Measurements from ENCODE around the gene NOSTRIN. TPM values are rescaled to one million over a fixed set of nuclear protein-coding genes. Genes with fewer than 3 reads are reported as not detected.

Gene NOSTRIN
- total RNA-seq, 5 donors from 2014 or later (not counting 1 experiment from before 2014, with no cell fraction given), result 0.13 to 0.82 (median 0.45) TPM; not detected in 1

GRCh38 chr2:168904358-168904757, 101.9 kb downstream of the NOSTRIN start:
- H3K27me3 Mint-ChIP-seq, result peaks cover 13% of the 10 kb centered on the region in 2 donors
- no peaks in the 10 kb centered on the region for H3K9me3 ChIP-seq
- DNase-seq (no peak), ATAC-seq (replicated peaks in 1 of 4) (no peak)
- H3K36me3 Mint-ChIP-seq, result no peaks in the 10 kb centered on the region
- no peak overlapping the region for H3K27ac Mint-ChIP-seq
- no peaks in the 10 kb centered on the region for H3K4me1 Mint-ChIP-seq
- H3K27ac ChIP-seq (ENCODE audit: low read length), result no peak overlapping the region
- H3K4me3 Mint-ChIP-seq, result no peak overlapping the region
- H3K4me1 ChIP-seq (ENCODE audit: control insufficient read depth in 1 of 2, extremely low read depth in 1 of 2, insufficient read depth in 2 of 2, low read length in 2 of 2), result no peaks in the 10 kb centered on the region
- H3K9me3 Mint-ChIP-seq, result no peaks in the 10 kb centered on the region
- WGBS (ENCODE audit: insufficient coverage), result 94% methylated on average over 2 of the region's 3 CpGs
- H3K36me3 ChIP-seq (ENCODE audit: control insufficient read depth in 2 of 2, extremely low read depth in 1 of 2, insufficient read depth in 1 of 2, low read length in 1 of 2), result no peaks in the 10 kb centered on the region
- H3K27me3 ChIP-seq (replicated peaks in 1 of 2; ENCODE audit: control insufficient read depth in 2 of 2, extremely low read depth in 1 of 2, insufficient read depth in 2 of 2, low read length in 1 of 2), result no peaks in the 10 kb centered on the region
- ChIA-PET CTCF (no interaction called here), POLR2A (no interaction called here)
- no peak overlapping the region for H3K4me3 ChIP-seq (ENCODE audit: control insufficient read depth in 1 of 2, extremely low read depth in 1 of 2, low read length in 1 of 2)

- ChIA-PET CTCF (interaction anchor here in 1 of 2 donors (0.5 kb wide), 1 partner anchor 657 kb away, joined by 3 read pairs; no protein-coding TSS in a partner anchor), POLR2A (no interaction called here)
- Histone ChIP-seq H3K4me1 (ENCODE audit: control insufficient read depth in 1 of 2, extremely low read depth in 1 of 2, insufficient read depth in 2 of 2, low read length in 2 of 2) (peaks cover 0 to 4% of the 10 kb centered on the region in 2 experiments), H3K9me3 (no peaks in the 10 kb centered on the region), H3K27ac (ENCODE audit: low read length) (no peak overlapping the region), H3K36me3 (ENCODE audit: control insufficient read depth in 2 of 2, extremely low read depth in 1 of 2, insufficient read depth in 1 of 2, low read length in 1 of 2) (no peaks in the 10 kb centered on the region), H3K27me3 (replicated peaks in 1 of 2; ENCODE audit: control insufficient read depth in 2 of 2, extremely low read depth in 1 of 2, insufficient read depth in 2 of 2, low read length in 1 of 2) (peaks cover 0 to 8% of the 10 kb centered on the region in 2 experiments), H3K4me3 (ENCODE audit: control insufficient read depth in 1 of 2, extremely low read depth in 1 of 2, low read length in 1 of 2) (no peak overlapping the region)
- DNase-seq, result no peak
- ATAC-seq (replicated peaks in 1 of 4), result no peak
- H3K4me1 Mint-ChIP-seq, result peaks cover 4 to 6% (median 6%) of the 10 kb centered on the region in 3 donors
- H3K36me3 Mint-ChIP-seq, result no peaks in the 10 kb centered on the region
- WGBS (ENCODE audit: insufficient coverage), result no CpG with 5 or more reads among the region's 8 CpGs
- no peak overlapping the region for H3K27ac Mint-ChIP-seq
- H3K9me3 Mint-ChIP-seq, result no peaks in the 10 kb centered on the region
- H3K4me3 Mint-ChIP-seq, result no peak overlapping the region
- H3K27me3 Mint-ChIP-seq, result peaks cover 30% of the 10 kb centered on the region in 2 donors
Measured at GRCh38 chr2:168907940-168908662, 105.7 kb downstream of the NOSTRIN start.

DNA sequence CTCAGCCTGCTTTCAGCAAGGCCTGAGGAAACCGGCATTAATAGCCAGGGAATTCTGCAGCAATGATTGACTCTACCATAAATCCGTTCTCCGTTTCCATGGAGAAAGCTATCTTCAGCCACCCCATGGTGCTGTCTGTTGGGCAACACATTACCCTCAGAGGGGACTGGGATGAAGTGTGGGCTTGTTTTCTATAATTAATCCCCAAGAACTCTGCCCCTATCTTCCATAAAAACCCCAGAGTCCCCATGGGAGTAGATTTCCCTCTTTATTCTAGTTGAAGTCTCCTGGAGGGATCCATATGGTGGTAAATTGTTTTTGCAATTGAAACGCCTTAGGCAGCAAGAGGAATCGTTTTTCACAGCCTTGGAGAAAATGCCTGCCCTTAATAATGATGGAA, 107.9 kb downstream of the NOSTRIN start:
- Mint-ChIP-seq H3K4me3 (no peak overlapping the region), H3K27ac (no peak overlapping the region), H3K27me3 (peaks cover 25 to 40% of the 10 kb centered on the region in 2 donors), H3K9me3 (no peaks in the 10 kb centered on the region), H3K36me3 (no peaks in the 10 kb centered on the region), H3K4me1 (peaks cover 4 to 6% (median 6%) of the 10 kb centered on the region in 3 donors)
- H3K9me3 ChIP-seq, result no peaks in the 10 kb centered on the region
- H3K36me3 ChIP-seq (ENCODE audit: control insufficient read depth in 2 of 2, extremely low read depth in 1 of 2, insufficient read depth in 1 of 2, low read length in 1 of 2), result no peaks in the 10 kb centered on the region
- ChIA-PET CTCF (interaction anchor here in 1 of 2 donors (0.7 kb wide), 1 partner anchor 562 kb away, joined by 4 read pairs; no protein-coding TSS in a partner anchor), POLR2A (no interaction called here)
- H3K4me3 ChIP-seq (ENCODE audit: control insufficient read depth in 1 of 2, extremely low read depth in 1 of 2, low read length in 1 of 2), result no peak overlapping the region
- peaks cover 0 to 4% of the 10 kb centered on the region in 2 experiments for H3K4me1 ChIP-seq (ENCODE audit: control insufficient read depth in 1 of 2, extremely low read depth in 1 of 2, insufficient read depth in 2 of 2, low read length in 2 of 2)
- DNase-seq (no peak), ATAC-seq (replicated peaks in 1 of 4) (no peak)
- peaks cover 0 to 11% of the 10 kb centered on the region in 2 experiments for H3K27me3 ChIP-seq (replicated peaks in 1 of 2; ENCODE audit: control insufficient read depth in 2 of 2, extremely low read depth in 1 of 2, insufficient read depth in 2 of 2, low read length in 1 of 2)
- H3K27ac ChIP-seq (ENCODE audit: low read length), result no peak overlapping the region
- 96% methylated on average over 3 of the region's 5 CpGs for WGBS (ENCODE audit: insufficient coverage)

DNA sequence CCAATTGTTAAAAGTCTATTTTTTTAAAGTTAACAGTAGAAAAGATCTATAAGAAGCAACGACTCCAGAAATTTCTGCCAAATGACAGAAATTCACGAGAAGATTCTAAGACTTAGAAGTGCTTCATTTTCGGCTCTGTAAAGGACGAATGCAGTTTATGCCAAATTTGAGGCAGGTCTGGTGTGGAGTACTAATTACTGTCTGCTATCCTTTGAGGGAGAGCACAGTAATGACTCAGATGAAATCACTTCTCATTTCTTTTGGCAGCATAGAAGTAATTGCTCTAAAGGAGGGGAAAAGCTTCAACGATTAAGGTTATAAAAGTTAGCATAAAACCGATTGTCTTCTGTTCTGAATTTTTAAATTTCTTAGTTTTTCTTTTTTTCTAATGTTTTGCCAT, 110.0 kb downstream of the NOSTRIN start:
- Mint-ChIP-seq H3K9me3 (peaks cover 0 to 3% (median 0%) of the 10 kb centered on the region in 3 donors), H3K27me3 (peaks cover 19 to 33% of the 10 kb centered on the region in 2 donors), H3K27ac (no peak overlapping the region), H3K4me3 (peak overlapping the region in 1 of 3 donors; percentile 59), H3K36me3 (no peaks in the 10 kb centered on the region), H3K4me1 (peaks cover 11 to 13% (median 11%) of the 10 kb centered on the region in 3 donors)
- no peaks in the 10 kb centered on the region for H3K36me3 ChIP-seq (ENCODE audit: control insufficient read depth in 2 of 2, extremely low read depth in 1 of 2, insufficient read depth in 1 of 2, low read length in 1 of 2)
- ChIA-PET CTCF (no interaction called here), POLR2A (no interaction called here)
- H3K4me3 ChIP-seq (ENCODE audit: control insufficient read depth in 1 of 2, extremely low read depth in 1 of 2, low read length in 1 of 2), result no peak overlapping the region
- no peak overlapping the region for H3K27ac ChIP-seq (ENCODE audit: low read length)
- H3K9me3 ChIP-seq, result no peaks in the 10 kb centered on the region
- no peak for ATAC-seq (replicated peaks in 1 of 4)
- no peak for DNase-seq
- peaks cover 0 to 4% of the 10 kb centered on the region in 2 experiments for H3K4me1 ChIP-seq (ENCODE audit: control insufficient read depth in 1 of 2, extremely low read depth in 1 of 2, insufficient read depth in 2 of 2, low read length in 2 of 2)
- 45% methylated on average over 2 of the region's 6 CpGs for WGBS (ENCODE audit: insufficient coverage)
- H3K27me3 ChIP-seq (replicated peaks in 1 of 2; ENCODE audit: control insufficient read depth in 2 of 2, extremely low read depth in 1 of 2, insufficient read depth in 2 of 2, low read length in 1 of 2), result peaks cover 0 to 11% of the 10 kb centered on the region in 2 experiments

GRCh38 chr2:168912901-168913369, 110.5 kb downstream of the NOSTRIN start:
- Histone ChIP-seq H3K27ac (ENCODE audit: low read length) (no peak overlapping the region), H3K4me1 (ENCODE audit: control insufficient read depth in 1 of 2, extremely low read depth in 1 of 2, insufficient read depth in 2 of 2, low read length in 2 of 2) (peaks cover 0 to 4% of the 10 kb centered on the region in 2 experiments), H3K4me3 (ENCODE audit: control insufficient read depth in 1 of 2, extremely low read depth in 1 of 2, low read length in 1 of 2) (peak overlapping the region in 1 of 2 donors; percentile 11), H3K27me3 (replicated peaks in 1 of 2; ENCODE audit: control insufficient read depth in 2 of 2, extremely low read depth in 1 of 2, insufficient read depth in 2 of 2, low read length in 1 of 2) (peaks cover 0 to 11% of the 10 kb centered on the region in 2 experiments), H3K9me3 (no peaks in the 10 kb centered on the region), H3K36me3 (ENCODE audit: control insufficient read depth in 2 of 2, extremely low read depth in 1 of 2, insufficient read depth in 1 of 2, low read length in 1 of 2) (no peaks in the 10 kb centered on the region)
- H3K27me3 Mint-ChIP-seq, result peaks cover 19 to 29% of the 10 kb centered on the region in 2 donors
- peak overlapping the region in 2 of 3 donors; percentile 41 to 59 for H3K4me3 Mint-ChIP-seq
- H3K4me1 Mint-ChIP-seq, result peaks cover 11 to 13% (median 11%) of the 10 kb centered on the region in 3 donors
- peaks cover 0 to 3% (median 0%) of the 10 kb centered on the region in 3 donors for H3K9me3 Mint-ChIP-seq
- no peaks in the 10 kb centered on the region for H3K36me3 Mint-ChIP-seq
- WGBS (ENCODE audit: insufficient coverage), result 22% methylated on average over 13 of the region's 21 CpGs
- no peak overlapping the region for H3K27ac Mint-ChIP-seq
- ATAC-seq (replicated peaks in 1 of 4), result peak in 2 of 4 experiments; percentile 27 to 34
- CTCF ChIA-PET, result interaction anchor here in 1 of 2 donors (0.5 to 0.7 kb wide), 2 partner anchors 12 to 536 kb away, joined by 3 to 5 read pairs; no protein-coding TSS in a partner anchor
- POLR2A ChIA-PET, result interaction anchor here (0.6 kb wide), 3 partner anchors 37 to 325 kb away, joined by 3 to 8 read pairs (median 7); no protein-coding TSS in a partner anchor
- DNase-seq, result no peak

DNA sequence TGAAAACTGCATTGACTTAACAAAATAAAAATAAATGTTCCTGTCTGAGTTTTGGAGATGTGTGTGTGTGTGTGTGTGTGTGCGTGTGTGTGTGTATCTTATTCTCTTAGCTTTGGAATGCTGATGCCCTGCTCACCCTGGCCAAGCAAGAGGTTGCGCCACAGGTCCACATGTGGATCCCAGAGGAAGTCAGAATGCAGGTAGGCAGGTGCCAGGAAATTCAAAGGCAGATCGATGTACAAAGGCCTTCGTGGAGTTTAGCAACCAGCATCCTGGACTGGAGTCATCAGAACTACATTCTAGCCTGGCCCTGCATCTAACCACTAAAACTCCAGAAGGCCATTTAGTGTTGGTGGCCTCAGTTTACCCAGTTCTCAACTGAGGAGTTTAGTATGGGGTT, 111.1 kb downstream of the NOSTRIN start:
- ChIA-PET POLR2A (interaction anchor here (0.6 kb wide), 3 partner anchors 38 to 325 kb away, joined by 3 to 8 read pairs (median 7); no protein-coding TSS in a partner anchor), CTCF (interaction anchor here in 1 of 2 donors (0.5 to 0.7 kb wide), 3 partner anchors 11 to 536 kb away, joined by 3 to 5 read pairs (median 3); no protein-coding TSS in a partner anchor)
- Mint-ChIP-seq H3K4me1 (peaks cover 11 to 13% (median 11%) of the 10 kb centered on the region in 3 donors), H3K36me3 (no peaks in the 10 kb centered on the region), H3K27ac (no peak overlapping the region), H3K9me3 (peaks cover 0 to 3% (median 0%) of the 10 kb centered on the region in 3 donors), H3K27me3 (peaks cover 19 to 28% of the 10 kb centered on the region in 2 donors), H3K4me3 (no peak overlapping the region)
- DNase-seq (no peak), ATAC-seq (replicated peaks in 1 of 4) (no peak)
- Histone ChIP-seq H3K36me3 (ENCODE audit: control insufficient read depth in 2 of 2, extremely low read depth in 1 of 2, insufficient read depth in 1 of 2, low read length in 1 of 2) (no peaks in the 10 kb centered on the region), H3K9me3 (no peaks in the 10 kb centered on the region), H3K4me3 (ENCODE audit: control insufficient read depth in 1 of 2, extremely low read depth in 1 of 2, low read length in 1 of 2) (no peak overlapping the region), H3K27ac (ENCODE audit: low read length) (no peak overlapping the region), H3K4me1 (ENCODE audit: control insufficient read depth in 1 of 2, extremely low read depth in 1 of 2, insufficient read depth in 2 of 2, low read length in 2 of 2) (peaks cover 0 to 4% of the 10 kb centered on the region in 2 experiments), H3K27me3 (replicated peaks in 1 of 2; ENCODE audit: control insufficient read depth in 2 of 2, extremely low read depth in 1 of 2, insufficient read depth in 2 of 2, low read length in 1 of 2) (peaks cover 0 to 11% of the 10 kb centered on the region in 2 experiments)
- 100% methylated on average over 1 of the region's 4 CpGs for WGBS (ENCODE audit: insufficient coverage)
